ENCODE measurements around the gene TLK2.
"Not testable (repeated sequence)": the region's sequence is repeated elsewhere in the genome, so short reads cannot be mapped to it uniquely, and the experiment has no call there.

The TLK2 gene

DNA sequence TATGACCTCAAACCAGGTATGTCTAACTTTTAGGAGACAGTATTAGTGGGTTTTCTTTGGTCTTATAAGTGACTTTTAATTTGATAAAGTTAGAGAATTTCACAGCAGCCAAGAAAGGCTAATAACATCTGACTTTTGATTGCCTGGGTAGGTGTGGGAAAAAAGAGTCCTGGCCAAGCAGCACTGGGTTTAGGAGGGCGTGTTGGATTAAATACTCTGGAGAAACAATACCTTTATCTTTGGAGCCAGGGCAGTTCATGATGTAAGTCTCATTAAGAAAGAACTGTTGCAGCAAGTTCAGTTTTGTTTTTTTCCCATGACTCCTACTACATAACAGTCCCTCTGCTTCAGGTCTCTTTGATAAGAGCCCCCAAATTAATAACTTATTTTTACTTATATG is 122.2 kb downstream of the TLK2 start:
- no peak overlapping the region for H2BK120ac ChIP-seq (ENCODE audit: insufficient read depth, low read length, poor library complexity)
- H3K27ac ChIP-seq (ENCODE audit: low read depth, low read length): no peak overlapping the region
- no peak overlapping the region for H3K4ac ChIP-seq (ENCODE audit: low read depth, low read length)
- no peak overlapping the region for H2AFZ ChIP-seq (ENCODE audit: insufficient read depth, low read length, poor library complexity)
- no peak overlapping the region for H3K18ac ChIP-seq (ENCODE audit: low read length)
- H3K36me3 ChIP-seq (ENCODE audit: control insufficient read depth in 1 of 2, insufficient read depth in 2 of 2, low read length in 2 of 2): peaks cover 18 to 21% of the 10 kb centered on the region in 2 experiments
- H3K79me2 ChIP-seq (ENCODE audit: control insufficient read depth, insufficient read depth, low read length, poor library complexity): no peaks in the 10 kb centered on the region
- H3K9me3 ChIP-seq (ENCODE audit: insufficient read depth, low read depth, low read length): no peaks in the 10 kb centered on the region
- H3K4me3 ChIP-seq (ENCODE audit: low read depth, low read length): no peak overlapping the region
- H2BK12ac ChIP-seq (ENCODE audit: low read length): no peak overlapping the region
- no CpG with 5 or more reads among the region's 1 CpG for WGBS (ENCODE audit: extremely low coverage, insufficient coverage, insufficient read length)
- no peak overlapping the region for H3K23ac ChIP-seq (ENCODE audit: low read length)
- no peaks in the 10 kb centered on the region for H3K27me3 ChIP-seq (ENCODE audit: insufficient read depth, low read length)
- no peak overlapping the region for H2BK5ac ChIP-seq (ENCODE audit: low read depth, low read length, poor library complexity)
- peaks cover 0 to 2% of the 10 kb centered on the region in 2 experiments for H3K4me1 ChIP-seq (ENCODE audit: control insufficient read depth in 1 of 2, insufficient read depth in 2 of 2, low read length in 2 of 2)
- no peak for DNase-seq
- no peak overlapping the region for H2AK5ac ChIP-seq (ENCODE audit: low read length)
- no peak overlapping the region for H3K14ac ChIP-seq (ENCODE audit: low read length)
- no peaks in the 10 kb centered on the region for H3K79me1 ChIP-seq (ENCODE audit: low read length)
- no peak overlapping the region for H3K4me2 ChIP-seq (ENCODE audit: low read length)
- H4K12ac ChIP-seq (ENCODE audit: low read depth, low read length): no peak overlapping the region
- no peak overlapping the region for H4K91ac ChIP-seq (ENCODE audit: low read depth, low read length)
- H4K8ac ChIP-seq (ENCODE audit: low read depth, low read length): no peak overlapping the region
- H3K9ac ChIP-seq (ENCODE audit: low read length): no peak overlapping the region

DNA sequence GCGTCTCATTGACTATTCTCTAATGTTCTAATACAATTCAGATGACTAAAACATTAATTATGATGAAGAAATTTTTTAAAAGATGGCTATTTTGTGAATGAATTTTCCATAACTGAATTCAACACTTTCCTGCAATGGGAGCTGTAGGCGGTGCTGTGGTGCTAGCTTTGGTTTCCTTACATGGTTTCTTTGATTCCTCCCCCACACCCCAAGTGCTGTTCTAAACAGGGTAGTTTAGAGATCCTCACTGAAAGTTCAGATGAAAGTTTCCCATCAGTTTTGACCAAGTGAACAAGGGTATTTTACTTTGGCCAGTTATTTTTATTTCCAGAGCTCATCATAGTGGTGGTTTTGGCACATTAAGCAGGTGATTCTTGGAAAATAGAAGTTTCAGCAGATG is 122.8 kb downstream of the TLK2 start:
- Histone ChIP-seq H3K18ac (ENCODE audit: low read length) (no peak overlapping the region), H3K4me2 (ENCODE audit: low read length) (no peak overlapping the region), H3K27ac (ENCODE audit: low read depth, low read length) (no peak overlapping the region), H2BK5ac (ENCODE audit: low read depth, low read length, poor library complexity) (no peak overlapping the region), H2BK120ac (ENCODE audit: insufficient read depth, low read length, poor library complexity) (no peak overlapping the region), H3K9me3 (ENCODE audit: insufficient read depth, low read depth, low read length) (no peaks in the 10 kb centered on the region), H4K8ac (ENCODE audit: low read depth, low read length) (no peak overlapping the region), H2AFZ (ENCODE audit: insufficient read depth, low read length, poor library complexity) (no peak overlapping the region), H2BK12ac (ENCODE audit: low read length) (no peak overlapping the region), H4K91ac (ENCODE audit: low read depth, low read length) (no peak overlapping the region), H3K27me3 (ENCODE audit: insufficient read depth, low read length) (no peaks in the 10 kb centered on the region), H3K36me3 (ENCODE audit: control insufficient read depth in 1 of 2, insufficient read depth in 2 of 2, low read length in 2 of 2) (peaks cover 15 to 17% of the 10 kb centered on the region in 2 experiments), H3K4ac (ENCODE audit: low read depth, low read length) (no peak overlapping the region), H3K9ac (ENCODE audit: low read length) (no peak overlapping the region), H2AK5ac (ENCODE audit: low read length) (no peak overlapping the region), H3K14ac (ENCODE audit: low read length) (no peak overlapping the region), H3K23ac (ENCODE audit: low read length) (no peak overlapping the region), H3K4me1 (ENCODE audit: control insufficient read depth in 1 of 2, insufficient read depth in 2 of 2, low read length in 2 of 2) (peaks cover 0 to 2% of the 10 kb centered on the region in 2 experiments), H3K79me2 (ENCODE audit: control insufficient read depth, insufficient read depth, low read length, poor library complexity) (no peaks in the 10 kb centered on the region), H3K79me1 (ENCODE audit: low read length) (no peaks in the 10 kb centered on the region), H3K4me3 (ENCODE audit: low read depth, low read length) (no peak overlapping the region), H4K12ac (ENCODE audit: low read depth, low read length) (no peak overlapping the region)
- WGBS (ENCODE audit: extremely low coverage, insufficient coverage, insufficient read length): no CpG with 5 or more reads among the region's 2 CpGs
- DNase-seq: no peak

DNA sequence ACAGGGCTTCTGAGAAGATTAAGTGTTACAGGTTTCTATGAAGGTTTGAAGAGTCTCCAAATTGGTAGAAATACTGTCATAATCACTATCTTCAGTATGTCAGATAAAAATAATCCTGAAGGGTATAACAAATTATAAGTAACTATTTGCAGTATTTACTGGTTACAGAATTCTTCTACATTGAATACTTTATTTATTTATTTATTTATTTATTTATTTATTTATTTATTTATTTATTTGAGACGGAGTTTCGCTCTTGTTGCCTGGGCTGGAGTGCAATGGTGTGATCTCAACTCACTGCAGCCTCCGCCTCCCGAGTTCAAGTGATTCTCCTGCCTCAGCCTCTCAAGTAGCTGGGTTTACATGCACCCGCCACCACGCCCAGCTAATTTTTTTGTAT is 125.2 kb downstream of the TLK2 start:
- not testable (repeated sequence) for H2AK5ac ChIP-seq (ENCODE audit: low read length); H3K9ac ChIP-seq (ENCODE audit: low read length); H3K4ac ChIP-seq (ENCODE audit: low read depth, low read length); H3K18ac ChIP-seq (ENCODE audit: low read length); H3K14ac ChIP-seq (ENCODE audit: low read length); H3K27me3 ChIP-seq (ENCODE audit: insufficient read depth, low read length); H3K79me2 ChIP-seq (ENCODE audit: control insufficient read depth, insufficient read depth, low read length, poor library complexity); H3K79me1 ChIP-seq (ENCODE audit: low read length); H2BK120ac ChIP-seq (ENCODE audit: insufficient read depth, low read length, poor library complexity); H3K4me2 ChIP-seq (ENCODE audit: low read length); H4K8ac ChIP-seq (ENCODE audit: low read depth, low read length); H4K91ac ChIP-seq (ENCODE audit: low read depth, low read length); H4K12ac ChIP-seq (ENCODE audit: low read depth, low read length); H2AFZ ChIP-seq (ENCODE audit: insufficient read depth, low read length, poor library complexity); H2BK5ac ChIP-seq (ENCODE audit: low read depth, low read length, poor library complexity); H3K27ac ChIP-seq (ENCODE audit: low read depth, low read length); H3K9me3 ChIP-seq (ENCODE audit: insufficient read depth, low read depth, low read length); H3K23ac ChIP-seq (ENCODE audit: low read length); H2BK12ac ChIP-seq (ENCODE audit: low read length); H3K4me1 ChIP-seq (ENCODE audit: control insufficient read depth in 1 of 2, insufficient read depth in 2 of 2, low read length in 2 of 2); DNase-seq; H3K4me3 ChIP-seq (ENCODE audit: low read depth, low read length)
- WGBS (ENCODE audit: extremely low coverage, insufficient coverage, insufficient read length): no CpG with 5 or more reads among the region's 6 CpGs
- H3K36me3 ChIP-seq (ENCODE audit: control insufficient read depth in 1 of 2, insufficient read depth in 2 of 2, low read length in 2 of 2): peaks cover 18 to 25% of the 10 kb centered on the region in 2 experiments

DNA sequence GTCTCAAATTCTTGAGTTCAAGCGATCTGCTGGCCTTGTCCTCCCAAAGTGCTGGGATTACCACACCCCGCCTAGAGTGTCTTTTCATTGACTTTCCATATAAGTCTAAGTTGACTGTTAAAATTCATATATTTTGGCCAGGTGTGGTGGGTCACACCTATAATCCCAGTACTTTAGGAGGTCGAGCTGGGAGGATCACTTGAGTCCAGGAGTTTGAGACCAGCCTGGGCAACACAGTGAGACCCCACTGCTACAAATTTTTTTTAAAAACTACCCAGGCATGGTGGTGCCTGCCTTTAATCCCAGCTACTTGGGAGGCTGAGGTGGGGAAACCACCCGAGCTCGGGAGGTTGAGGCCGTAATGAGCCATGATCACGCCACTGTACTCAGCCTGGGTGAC is 127.0 kb downstream of the TLK2 start:
- H3K14ac ChIP-seq (ENCODE audit: low read length): no peak overlapping the region
- H4K8ac ChIP-seq (ENCODE audit: low read depth, low read length): no peak overlapping the region
- H3K9me3 ChIP-seq (ENCODE audit: insufficient read depth, low read depth, low read length): no peaks in the 10 kb centered on the region
- no peak overlapping the region for H2BK120ac ChIP-seq (ENCODE audit: insufficient read depth, low read length, poor library complexity)
- peaks cover 18 to 30% of the 10 kb centered on the region in 2 experiments for H3K36me3 ChIP-seq (ENCODE audit: control insufficient read depth in 1 of 2, insufficient read depth in 2 of 2, low read length in 2 of 2)
- H3K27me3 ChIP-seq (ENCODE audit: insufficient read depth, low read length): no peaks in the 10 kb centered on the region
- no peaks in the 10 kb centered on the region for H3K79me1 ChIP-seq (ENCODE audit: low read length)
- H4K12ac ChIP-seq (ENCODE audit: low read depth, low read length): no peak overlapping the region
- no peak overlapping the region for H3K4me2 ChIP-seq (ENCODE audit: low read length)
- no peak overlapping the region for H3K4ac ChIP-seq (ENCODE audit: low read depth, low read length)
- no peak overlapping the region for H2AFZ ChIP-seq (ENCODE audit: insufficient read depth, low read length, poor library complexity)
- no peak overlapping the region for H3K27ac ChIP-seq (ENCODE audit: low read depth, low read length)
- no peak overlapping the region for H3K4me3 ChIP-seq (ENCODE audit: low read depth, low read length)
- DNase-seq: no peak
- no peaks in the 10 kb centered on the region for H3K4me1 ChIP-seq (ENCODE audit: control insufficient read depth in 1 of 2, insufficient read depth in 2 of 2, low read length in 2 of 2)
- no peak overlapping the region for H3K23ac ChIP-seq (ENCODE audit: low read length)
- H4K91ac ChIP-seq (ENCODE audit: low read depth, low read length): no peak overlapping the region
- H2BK5ac ChIP-seq (ENCODE audit: low read depth, low read length, poor library complexity): no peak overlapping the region
- H3K18ac ChIP-seq (ENCODE audit: low read length): no peak overlapping the region
- H2AK5ac ChIP-seq (ENCODE audit: low read length): no peak overlapping the region
- no peak overlapping the region for H2BK12ac ChIP-seq (ENCODE audit: low read length)
- WGBS (ENCODE audit: extremely low coverage, insufficient coverage, insufficient read length): no CpG with 5 or more reads among the region's 7 CpGs
- H3K9ac ChIP-seq (ENCODE audit: low read length): no peak overlapping the region
- no peaks in the 10 kb centered on the region for H3K79me2 ChIP-seq (ENCODE audit: control insufficient read depth, insufficient read depth, low read length, poor library complexity)

Measured in trophoblast cell (in vitro differentiated cells and primary cell).